Heart left ventricle (tissue), 13 donors: ENCODE results near the gene UBQLN4.

Experiments
- POLR2A ChIP-seq, 2 donors: fragments of 450-650 bp; IDR thresholded peaks; one replicate each; pipeline ENCODE4 v1.6.1; 2017; ENCODE audit warnings: antibody characterized with exemption in 2 of 2, mild to moderate bottlenecking in 2 of 2, moderate library complexity in 2 of 2
- TF ChIP-seq, protein P1 (sequence below), 12 donors: fragments of 200-600 bp; sonication (generic) in 4 of 12; IDR thresholded peaks; one replicate each; pipeline versions ENCODE4 v1.5.0 to v1.8.0; 2018 to 2022; ENCODE audit warnings: antibody characterized with exemption in 12 of 12, mild to moderate bottlenecking in 5 of 12
- donor health status: ischemic (EF 13 %, LVEDD 7.1; RV severe dilation, severe dysfunction).
- donor health status: DM: no; HTN: yes; CAD: no.
- donor health status: DM: no; HTN: no; CAD: no.
- donor health status: ischemic (EF 25% LVEDD 6.9; RV normal size, moderate dysfunction).
- donor health status: ischemic (EF 25% LVEDD 5.7; RV mildly dilated, moderate dysfunction).
- donor health status: ischemic (EF 35%, LVEDD 5.7; RV mildly dilated, moderate dysfunction).
- donor health status: nonischemic (EF 11% LVEDD 7.7; RV severe dilation, severe dysfunction).
- donor health status: DM: yes; HTN: yes; CAD: no.
- donor health status: PGD.
- donor health status: ischemic (EF 29% LVEDD 5.4; RV normal size, mild dysfunction).
- donor health status: nonischemic (EF 23%, LVEDD 6.1; RV moderate dilation, normal function).

DNA sequence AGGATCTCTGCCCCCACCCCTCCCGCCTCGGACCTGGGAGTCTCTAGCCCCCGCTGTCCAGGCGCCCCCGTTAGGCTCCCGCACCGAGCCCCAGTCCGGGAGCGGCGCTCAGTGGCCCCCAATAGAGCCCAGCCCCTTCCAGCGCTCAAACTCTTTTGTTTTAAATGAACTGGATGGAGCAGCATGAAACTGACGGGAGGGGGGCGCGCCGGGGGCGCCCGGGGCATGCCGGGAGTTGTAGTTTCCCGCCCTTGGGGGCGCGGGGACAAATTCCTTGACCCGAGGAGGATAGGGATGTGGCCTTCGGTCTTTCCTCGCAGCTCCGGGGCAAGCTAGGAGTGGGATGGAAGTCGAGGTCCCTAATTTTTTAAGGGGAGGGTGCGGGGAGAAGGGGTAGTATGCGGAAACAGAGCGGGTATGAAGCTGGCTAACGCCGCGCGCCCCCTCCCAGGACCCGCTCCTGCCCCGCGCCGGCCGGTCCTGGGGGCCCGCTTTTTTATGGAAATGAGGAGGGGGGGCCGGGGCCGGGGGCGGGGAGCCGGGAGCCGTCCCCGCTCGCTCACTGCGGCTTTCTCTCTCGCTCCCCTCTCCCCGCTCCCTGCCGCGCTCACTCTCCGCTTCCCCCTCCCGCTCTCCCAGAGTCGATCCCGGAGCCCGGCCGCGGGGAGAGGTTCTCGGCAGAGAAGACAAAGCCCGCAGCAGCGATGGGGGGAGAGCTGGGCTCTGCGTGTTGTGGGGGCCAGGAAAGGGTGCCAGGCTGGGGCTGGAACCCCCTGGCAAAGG is 28.9 kb upstream of the UBQLN4 start, which contains the start of gene MEX3A:
- TF ChIP-seq, protein P1, sequence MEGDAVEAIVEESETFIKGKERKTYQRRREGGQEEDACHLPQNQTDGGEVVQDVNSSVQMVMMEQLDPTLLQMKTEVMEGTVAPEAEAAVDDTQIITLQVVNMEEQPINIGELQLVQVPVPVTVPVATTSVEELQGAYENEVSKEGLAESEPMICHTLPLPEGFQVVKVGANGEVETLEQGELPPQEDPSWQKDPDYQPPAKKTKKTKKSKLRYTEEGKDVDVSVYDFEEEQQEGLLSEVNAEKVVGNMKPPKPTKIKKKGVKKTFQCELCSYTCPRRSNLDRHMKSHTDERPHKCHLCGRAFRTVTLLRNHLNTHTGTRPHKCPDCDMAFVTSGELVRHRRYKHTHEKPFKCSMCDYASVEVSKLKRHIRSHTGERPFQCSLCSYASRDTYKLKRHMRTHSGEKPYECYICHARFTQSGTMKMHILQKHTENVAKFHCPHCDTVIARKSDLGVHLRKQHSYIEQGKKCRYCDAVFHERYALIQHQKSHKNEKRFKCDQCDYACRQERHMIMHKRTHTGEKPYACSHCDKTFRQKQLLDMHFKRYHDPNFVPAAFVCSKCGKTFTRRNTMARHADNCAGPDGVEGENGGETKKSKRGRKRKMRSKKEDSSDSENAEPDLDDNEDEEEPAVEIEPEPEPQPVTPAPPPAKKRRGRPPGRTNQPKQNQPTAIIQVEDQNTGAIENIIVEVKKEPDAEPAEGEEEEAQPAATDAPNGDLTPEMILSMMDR (IDR thresholded peaks at IDR 0.05): no peak
- peak in 1 of 2 donors; percentile 33 for TF ChIP-seq POLR2A (IDR thresholded peaks at IDR 0.05)
